Neutrophil (primary cell): ENCODE data around the gene RALGAPA2.

Experiments
- H3K27ac ChIP-seq: fragments of 200-600 bp; sonication (generic); 2 replicates; pipeline ENCODE4 v1.5.1; 2016; ENCODE audit warnings: mild to moderate bottlenecking, moderate library complexity
- H3K27me3 ChIP-seq: fragments of 200-600 bp; sonication (generic); 2 replicates; pipeline ENCODE4 v1.6.0; 2016; ENCODE audit warnings: mild to moderate bottlenecking
- H3K36me3 ChIP-seq: fragments of 200-600 bp; sonication (generic); 2 replicates; pipeline ENCODE4 v1.5.1; 2017
- H3K4me1 ChIP-seq, 2 experiments: fragments of 200-600 bp in 1 of 2; sonication (generic) in 1 of 2; 1 replicate in 1 of 2; 2 replicates in 1 of 2; pipeline versions ENCODE4 v1.5.1 to v1.6.1; 2013 to 2016; ENCODE audit warnings: low read depth in 1 of 2, low read length in 1 of 2, mild to moderate bottlenecking in 1 of 2, moderate library complexity in 1 of 2; ENCODE audit not compliant: control insufficient read depth in 1 of 2, insufficient read depth in 1 of 2
- H3K4me3 ChIP-seq, 2 experiments: fragments of 200-600 bp in 1 of 2; sonication (generic) in 1 of 2; 1 replicate in 1 of 2; 2 replicates in 1 of 2; pipeline ENCODE4 v1.5.1; 2013 to 2016; ENCODE audit warnings: low read depth in 1 of 2, low read length in 1 of 2, mild to moderate bottlenecking in 1 of 2, moderate library complexity in 1 of 2
- H3K9me3 ChIP-seq: fragments of 200-600 bp; sonication (generic); 2 replicates; pipeline ENCODE4 v1.5.1; 2016
- TF ChIP-seq, protein P1 (sequence below): fragments of 200-600 bp; sonication (generic); IDR thresholded peaks from 2 replicates; pipeline ENCODE4 v1.5.1; 2016; ENCODE audit warnings: antibody characterized with exemption

Gene RALGAPA2

DNA sequence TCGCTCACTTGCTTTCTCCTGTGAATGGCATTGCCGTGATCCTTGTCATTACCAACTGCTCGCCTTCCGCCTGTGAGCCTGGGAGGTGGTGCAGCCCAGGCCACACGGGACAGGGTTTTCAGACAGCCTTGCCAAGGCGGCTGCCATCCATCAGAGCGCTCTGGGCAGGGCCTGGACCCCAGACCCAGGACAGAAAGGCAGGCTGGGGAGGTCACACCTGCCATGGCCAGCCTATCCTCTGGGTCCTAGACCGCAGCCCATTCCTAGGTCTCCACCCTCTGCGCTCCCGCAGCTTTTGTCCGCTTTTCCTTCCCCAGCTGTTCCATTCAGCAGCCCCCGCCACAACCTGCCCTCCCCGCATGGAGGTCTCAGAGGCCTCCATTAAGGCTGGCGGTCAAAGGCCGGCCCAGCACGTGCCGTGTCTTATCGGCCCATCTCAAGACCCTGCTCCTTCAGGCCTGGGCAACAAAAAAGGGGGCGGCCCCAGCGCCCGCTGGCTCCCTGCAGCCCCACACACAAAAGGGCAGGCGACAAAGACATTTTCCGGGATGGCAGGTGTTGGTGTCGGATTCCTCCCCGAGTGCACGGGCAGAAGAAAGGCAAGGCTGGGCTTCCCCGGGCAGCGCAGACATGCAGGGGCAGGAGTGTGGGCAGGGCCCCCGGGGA lies 316.4 kb downstream of the RALGAPA2 start:
- TF ChIP-seq, protein P1, sequence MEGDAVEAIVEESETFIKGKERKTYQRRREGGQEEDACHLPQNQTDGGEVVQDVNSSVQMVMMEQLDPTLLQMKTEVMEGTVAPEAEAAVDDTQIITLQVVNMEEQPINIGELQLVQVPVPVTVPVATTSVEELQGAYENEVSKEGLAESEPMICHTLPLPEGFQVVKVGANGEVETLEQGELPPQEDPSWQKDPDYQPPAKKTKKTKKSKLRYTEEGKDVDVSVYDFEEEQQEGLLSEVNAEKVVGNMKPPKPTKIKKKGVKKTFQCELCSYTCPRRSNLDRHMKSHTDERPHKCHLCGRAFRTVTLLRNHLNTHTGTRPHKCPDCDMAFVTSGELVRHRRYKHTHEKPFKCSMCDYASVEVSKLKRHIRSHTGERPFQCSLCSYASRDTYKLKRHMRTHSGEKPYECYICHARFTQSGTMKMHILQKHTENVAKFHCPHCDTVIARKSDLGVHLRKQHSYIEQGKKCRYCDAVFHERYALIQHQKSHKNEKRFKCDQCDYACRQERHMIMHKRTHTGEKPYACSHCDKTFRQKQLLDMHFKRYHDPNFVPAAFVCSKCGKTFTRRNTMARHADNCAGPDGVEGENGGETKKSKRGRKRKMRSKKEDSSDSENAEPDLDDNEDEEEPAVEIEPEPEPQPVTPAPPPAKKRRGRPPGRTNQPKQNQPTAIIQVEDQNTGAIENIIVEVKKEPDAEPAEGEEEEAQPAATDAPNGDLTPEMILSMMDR, result no peak
- Histone ChIP-seq H3K36me3 (peaks cover 93% of the 10 kb centered on the region), H3K9me3 (no peaks in the 10 kb centered on the region), H3K27me3 (no peaks in the 10 kb centered on the region), H3K4me1 (peaks cover 0 to 6% of the 10 kb centered on the region in 2 experiments), H3K4me3 (no peak overlapping the region), H3K27ac (no peak overlapping the region)

DNA sequence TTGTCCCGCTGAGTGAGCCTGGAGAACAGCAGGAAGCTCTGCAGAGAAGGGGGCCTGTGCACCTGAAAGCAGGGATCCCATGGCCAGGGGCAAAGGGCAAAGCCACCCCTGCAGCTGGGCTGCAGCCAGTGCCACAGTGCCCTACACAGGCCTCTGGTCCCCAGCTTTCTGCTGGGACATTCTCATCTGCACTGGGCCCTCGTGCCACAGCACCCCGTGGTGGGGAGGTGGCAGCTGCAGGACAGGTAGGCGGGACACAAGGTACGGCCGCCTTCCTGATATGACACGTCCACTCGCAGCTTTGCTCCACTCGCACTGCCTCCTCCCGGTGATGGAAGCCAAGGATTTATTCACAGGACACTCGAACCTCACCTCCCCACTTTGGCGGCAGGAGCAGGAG lies 317.4 kb downstream of the RALGAPA2 start:
- peaks cover 98% of the 10 kb centered on the region for H3K36me3 ChIP-seq
- H3K4me1 ChIP-seq, result peaks cover 0 to 6% of the 10 kb centered on the region in 2 experiments
- no peaks in the 10 kb centered on the region for H3K27me3 ChIP-seq
- no peak overlapping the region for H3K27ac ChIP-seq
- no peaks in the 10 kb centered on the region for H3K9me3 ChIP-seq
- TF ChIP-seq, protein P1, result no peak
- no peak overlapping the region for H3K4me3 ChIP-seq

DNA sequence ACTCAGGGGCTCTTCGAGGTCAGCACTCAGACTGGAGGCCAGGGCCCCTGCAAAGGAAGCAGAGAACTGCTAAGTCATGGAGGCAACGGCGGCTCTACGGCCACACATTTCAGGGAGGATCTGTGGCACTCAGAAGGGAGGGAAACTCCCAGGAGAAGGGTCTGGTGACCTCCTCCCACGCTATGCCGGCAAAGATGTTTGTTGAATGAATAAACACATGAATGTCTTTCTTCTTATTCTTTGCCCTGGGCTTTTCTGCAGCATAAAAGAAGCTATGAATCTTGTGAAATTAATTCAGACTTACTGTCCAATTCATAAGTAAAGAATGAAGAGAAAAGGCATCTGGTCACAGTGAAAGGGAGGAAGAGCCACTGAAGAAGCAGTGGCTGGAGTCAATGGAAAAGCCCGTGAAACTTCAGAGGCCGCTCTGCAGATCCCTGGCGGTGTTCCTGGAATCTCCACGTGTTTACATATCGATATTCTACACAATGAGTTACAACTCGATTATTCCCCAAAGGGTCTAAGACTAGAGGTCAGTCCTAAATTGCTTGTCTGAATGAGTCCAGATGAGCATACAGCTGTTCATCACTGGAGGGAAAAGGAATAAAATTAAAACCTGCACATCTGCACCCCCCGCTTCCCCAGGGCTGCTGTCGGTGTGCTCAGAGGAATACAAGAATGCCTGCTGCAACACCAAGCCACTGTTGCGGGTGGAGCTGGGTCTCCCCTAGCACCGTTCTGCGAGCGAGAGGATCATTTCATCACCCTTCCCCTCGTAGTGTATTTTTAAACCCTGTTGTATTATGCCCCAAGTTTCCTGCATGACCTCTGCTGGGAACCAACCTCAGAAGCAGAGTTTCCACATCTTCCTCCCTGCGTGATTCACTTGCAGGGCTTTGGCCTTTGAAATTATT lies 319.0 kb downstream of the RALGAPA2 start:
- H3K36me3 ChIP-seq, result peaks cover 96% of the 10 kb centered on the region

DNA sequence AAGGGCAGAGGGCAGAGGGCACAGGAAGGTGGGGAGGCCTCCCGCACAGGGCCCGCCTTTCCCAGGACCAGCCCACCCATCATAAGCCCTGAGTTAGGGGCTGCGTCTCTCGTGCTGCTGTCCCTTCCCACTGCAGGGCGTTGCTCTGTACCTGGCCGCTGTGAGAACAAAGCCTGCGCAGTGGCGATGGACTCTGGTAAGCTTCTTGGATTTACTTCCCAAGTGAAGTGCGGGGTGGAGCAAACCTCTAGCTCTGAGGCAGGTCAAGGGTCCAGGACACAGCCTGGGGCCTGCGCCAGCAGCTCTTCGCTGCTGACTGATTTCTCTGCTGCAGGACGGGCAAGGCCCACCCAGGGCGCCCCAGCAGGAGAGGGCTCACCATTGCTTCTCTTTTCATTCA lies 320.7 kb downstream of the RALGAPA2 start:
- Histone ChIP-seq H3K9me3 (no peaks in the 10 kb centered on the region), H3K36me3 (peaks cover 79% of the 10 kb centered on the region), H3K4me1 (peaks cover 0 to 6% of the 10 kb centered on the region in 2 experiments), H3K27ac (no peak overlapping the region), H3K27me3 (peaks cover under 1% of the 10 kb centered on the region), H3K4me3 (no peak overlapping the region)
- TF ChIP-seq, protein P1, result no peak

More for the DNA sequence above, 319.0 kb downstream of the RALGAPA2 start:
- Histone ChIP-seq H3K27ac (no peak overlapping the region), H3K4me1 (peaks cover 0 to 6% of the 10 kb centered on the region in 2 experiments), H3K9me3 (no peaks in the 10 kb centered on the region), H3K4me3 (no peak overlapping the region), H3K27me3 (no peaks in the 10 kb centered on the region)
- TF ChIP-seq, protein P1, result no peak

DNA sequence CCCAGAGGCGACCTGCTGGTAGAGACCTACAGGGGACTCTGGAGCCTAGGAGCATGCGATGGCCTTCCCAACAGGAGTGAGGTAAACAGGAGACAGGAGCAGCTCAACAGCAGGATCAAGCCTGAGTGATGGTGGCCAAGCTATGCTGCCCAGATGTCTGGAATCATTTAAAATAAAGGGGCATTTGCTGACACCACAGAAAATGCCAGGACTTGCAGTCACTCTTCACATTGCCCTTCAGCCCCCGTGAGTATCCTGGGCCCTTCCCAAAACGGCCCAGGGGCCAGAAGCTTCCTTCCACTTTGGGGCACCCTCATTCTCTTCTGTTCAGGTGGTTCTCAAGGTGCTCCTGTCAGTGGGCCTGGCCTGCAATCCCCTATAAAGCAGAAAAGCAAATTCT lies 321.3 kb downstream of the RALGAPA2 start:
- Histone ChIP-seq H3K4me3 (no peak overlapping the region), H3K36me3 (peaks cover 72% of the 10 kb centered on the region), H3K4me1 (peaks cover 0 to 6% of the 10 kb centered on the region in 2 experiments), H3K27ac (no peak overlapping the region), H3K9me3 (no peaks in the 10 kb centered on the region), H3K27me3 (peaks cover 7% of the 10 kb centered on the region)
- TF ChIP-seq, protein P1, result no peak
